ENCODE measurements around the gene ZNF622.

Gene ZNF622

DNA sequence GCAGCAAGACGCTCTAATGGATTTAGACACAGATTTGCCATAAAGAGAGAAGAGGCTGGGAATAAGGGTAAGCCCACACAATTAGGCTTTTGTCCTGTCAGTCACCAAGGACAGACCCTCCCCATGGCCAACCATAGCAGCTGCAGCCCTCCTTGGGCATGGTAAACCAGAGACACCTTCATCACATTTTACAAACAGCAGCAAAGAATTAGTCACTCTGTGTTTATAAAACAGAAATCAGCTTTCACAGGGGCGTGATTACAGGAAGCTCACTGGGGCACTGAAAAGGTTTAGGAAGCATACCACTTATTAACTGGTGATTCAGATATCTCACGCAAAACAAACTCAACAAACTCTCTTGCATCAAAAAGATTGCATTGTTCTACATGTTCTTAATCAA lies 37.3 kb upstream of the ZNF622 start:
- ChIA-PET POLR2A (interaction anchor here (0.7 kb wide), 1 partner anchor 416 kb away, joined by 5 read pairs; no protein-coding TSS in a partner anchor), CTCF (interaction anchor here (0.6 to 1.2 kb wide), 4 partner anchors 47 to 347 kb away, joined by 3 read pairs; no protein-coding TSS in a partner anchor)
- Histone ChIP-seq H3K4me3 (ENCODE audit: low read depth, low read length) (no peak overlapping the region), H3K9me3 (ENCODE audit: control insufficient read depth, insufficient read depth, low read depth, low read length) (no peaks in the 10 kb centered on the region), H3K27ac (ENCODE audit: extremely low read depth, low read depth, low read length) (no peak overlapping the region), H3K4me1 (ENCODE audit: control insufficient read depth, insufficient read depth, low read length) (no peaks in the 10 kb centered on the region), H3K36me3 (ENCODE audit: control insufficient read depth in 2 of 2, insufficient read depth in 1 of 2, low read length in 2 of 2) (no peaks in the 10 kb centered on the region)
- TF ChIP-seq ZNF138 (tag by site-specific recombination; IDR thresholded peaks at IDR 0.05; ENCODE audit: borderline replicate concordance) (no peak), ZNF146 (tag by site-specific recombination; IDR thresholded peaks at IDR 0.05) (no peak), OSR2 (tag by site-specific recombination; IDR thresholded peaks at IDR 0.05) (0 out of 2 replicates have a peak, but pooled peaks have one; percentile 18), ZNF341 (tag by site-specific recombination; IDR thresholded peaks at IDR 0.05; ENCODE audit: low read depth) (no peak), PATZ1 (tag by site-specific recombination; IDR thresholded peaks at IDR 0.05) (no peak)
- TF ChIP-seq, protein P1, sequence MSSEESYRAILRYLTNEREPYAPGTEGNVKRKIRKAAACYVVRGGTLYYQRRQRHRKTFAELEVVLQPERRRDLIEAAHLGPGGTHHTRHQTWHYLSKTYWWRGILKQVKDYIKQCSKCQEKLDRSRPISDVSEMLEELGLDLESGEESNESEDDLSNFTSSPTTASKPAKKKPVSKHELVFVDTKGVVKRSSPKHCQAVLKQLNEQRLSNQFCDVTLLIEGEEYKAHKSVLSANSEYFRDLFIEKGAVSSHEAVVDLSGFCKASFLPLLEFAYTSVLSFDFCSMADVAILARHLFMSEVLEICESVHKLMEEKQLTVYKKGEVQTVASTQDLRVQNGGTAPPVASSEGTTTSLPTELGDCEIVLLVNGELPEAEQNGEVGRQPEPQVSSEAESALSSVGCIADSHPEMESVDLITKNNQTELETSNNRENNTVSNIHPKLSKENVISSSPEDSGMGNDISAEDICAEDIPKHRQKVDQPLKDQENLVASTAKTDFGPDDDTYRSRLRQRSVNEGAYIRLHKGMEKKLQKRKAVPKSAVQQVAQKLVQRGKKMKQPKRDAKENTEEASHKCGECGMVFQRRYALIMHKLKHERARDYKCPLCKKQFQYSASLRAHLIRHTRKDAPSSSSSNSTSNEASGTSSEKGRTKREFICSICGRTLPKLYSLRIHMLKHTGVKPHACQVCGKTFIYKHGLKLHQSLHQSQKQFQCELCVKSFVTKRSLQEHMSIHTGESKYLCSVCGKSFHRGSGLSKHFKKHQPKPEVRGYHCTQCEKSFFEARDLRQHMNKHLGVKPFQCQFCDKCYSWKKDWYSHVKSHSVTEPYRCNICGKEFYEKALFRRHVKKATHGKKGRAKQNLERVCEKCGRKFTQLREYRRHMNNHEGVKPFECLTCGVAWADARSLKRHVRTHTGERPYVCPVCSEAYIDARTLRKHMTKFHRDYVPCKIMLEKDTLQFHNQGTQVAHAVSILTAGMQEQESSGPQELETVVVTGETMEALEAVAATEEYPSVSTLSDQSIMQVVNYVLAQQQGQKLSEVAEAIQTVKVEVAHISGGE (tag by site-specific recombination; conservative IDR thresholded peaks at IDR 0.05; ENCODE audit: low read depth) = no peak
- TF ChIP-seq, protein P2, sequence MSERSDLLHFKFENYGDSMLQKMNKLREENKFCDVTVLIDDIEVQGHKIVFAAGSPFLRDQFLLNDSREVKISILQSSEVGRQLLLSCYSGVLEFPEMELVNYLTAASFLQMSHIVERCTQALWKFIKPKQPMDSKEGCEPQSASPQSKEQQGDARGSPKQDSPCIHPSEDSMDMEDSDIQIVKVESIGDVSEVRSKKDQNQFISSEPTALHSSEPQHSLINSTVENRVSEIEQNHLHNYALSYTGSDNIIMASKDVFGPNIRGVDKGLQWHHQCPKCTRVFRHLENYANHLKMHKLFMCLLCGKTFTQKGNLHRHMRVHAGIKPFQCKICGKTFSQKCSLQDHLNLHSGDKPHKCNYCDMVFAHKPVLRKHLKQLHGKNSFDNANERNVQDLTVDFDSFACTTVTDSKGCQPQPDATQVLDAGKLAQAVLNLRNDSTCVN (tag by site-specific recombination; optimal IDR thresholded peaks at IDR 0.05) = no peak

DNA sequence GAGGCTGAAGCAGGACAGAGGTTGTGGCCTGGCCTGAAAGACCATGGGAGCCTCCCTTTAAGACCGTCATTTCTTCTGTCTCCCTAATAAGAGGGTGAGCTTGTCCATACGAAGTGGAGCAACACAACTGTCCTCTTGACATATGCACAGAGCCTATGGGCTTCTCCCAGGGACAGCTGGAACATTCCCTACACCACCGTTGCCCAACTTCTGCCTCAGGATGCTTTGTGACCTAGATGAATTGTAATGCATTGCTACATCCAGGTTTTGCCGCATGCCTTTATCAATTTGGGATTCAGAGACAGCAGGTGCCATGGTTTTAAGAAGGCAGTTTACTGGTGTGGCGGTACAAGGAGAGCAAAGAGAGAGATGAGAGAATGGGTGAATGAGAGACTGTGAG lies 34.4 kb upstream of the ZNF622 start:
- Histone ChIP-seq H3K4me1 (ENCODE audit: control insufficient read depth, insufficient read depth, low read length) (no peaks in the 10 kb centered on the region), H3K27ac (ENCODE audit: extremely low read depth, low read depth, low read length) (no peak overlapping the region), H3K9me3 (ENCODE audit: control insufficient read depth, insufficient read depth, low read depth, low read length) (peaks cover 3% of the 10 kb centered on the region), H3K36me3 (ENCODE audit: control insufficient read depth in 2 of 2, insufficient read depth in 1 of 2, low read length in 2 of 2) (no peaks in the 10 kb centered on the region), H3K4me3 (ENCODE audit: low read depth, low read length) (no peak overlapping the region)
- POLR2A ChIA-PET = no interaction called here
- CTCF ChIA-PET = interaction anchor here (0.9 to 2.0 kb wide), 2 partner anchors 49 to 50 kb away, joined by 3 to 6 read pairs; no protein-coding TSS in a partner anchor
- TF ChIP-seq, protein P2 (tag by site-specific recombination; optimal IDR thresholded peaks at IDR 0.05) = no peak
- no peak for TF ChIP-seq ZNF391 (tag by site-specific recombination; IDR thresholded peaks at IDR 0.05; ENCODE audit: borderline replicate concordance, low read depth)
- no peak for TF ChIP-seq ZNF580 (tag by site-specific recombination; IDR thresholded peaks at IDR 0.05)
- no peak for TF ChIP-seq KLF8 (tag by site-specific recombination; IDR thresholded peaks at IDR 0.05)
- no peak for TF ChIP-seq ZNF24 (tag by site-specific recombination; IDR thresholded peaks at IDR 0.05)
- TF ChIP-seq, protein P3, sequence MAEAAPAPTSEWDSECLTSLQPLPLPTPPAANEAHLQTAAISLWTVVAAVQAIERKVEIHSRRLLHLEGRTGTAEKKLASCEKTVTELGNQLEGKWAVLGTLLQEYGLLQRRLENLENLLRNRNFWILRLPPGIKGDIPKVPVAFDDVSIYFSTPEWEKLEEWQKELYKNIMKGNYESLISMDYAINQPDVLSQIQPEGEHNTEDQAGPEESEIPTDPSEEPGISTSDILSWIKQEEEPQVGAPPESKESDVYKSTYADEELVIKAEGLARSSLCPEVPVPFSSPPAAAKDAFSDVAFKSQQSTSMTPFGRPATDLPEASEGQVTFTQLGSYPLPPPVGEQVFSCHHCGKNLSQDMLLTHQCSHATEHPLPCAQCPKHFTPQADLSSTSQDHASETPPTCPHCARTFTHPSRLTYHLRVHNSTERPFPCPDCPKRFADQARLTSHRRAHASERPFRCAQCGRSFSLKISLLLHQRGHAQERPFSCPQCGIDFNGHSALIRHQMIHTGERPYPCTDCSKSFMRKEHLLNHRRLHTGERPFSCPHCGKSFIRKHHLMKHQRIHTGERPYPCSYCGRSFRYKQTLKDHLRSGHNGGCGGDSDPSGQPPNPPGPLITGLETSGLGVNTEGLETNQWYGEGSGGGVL (tag by site-specific recombination; IDR thresholded peaks at IDR 0.05) = no peak
- TF ChIP-seq SALL2 (tag by site-specific recombination; IDR thresholded peaks at IDR 0.05; ENCODE audit: borderline replicate concordance) = no peak
- no peak for TF ChIP-seq ZNF366 (tag by site-specific recombination; conservative IDR thresholded peaks at IDR 0.05)
- TF ChIP-seq, protein P4, sequence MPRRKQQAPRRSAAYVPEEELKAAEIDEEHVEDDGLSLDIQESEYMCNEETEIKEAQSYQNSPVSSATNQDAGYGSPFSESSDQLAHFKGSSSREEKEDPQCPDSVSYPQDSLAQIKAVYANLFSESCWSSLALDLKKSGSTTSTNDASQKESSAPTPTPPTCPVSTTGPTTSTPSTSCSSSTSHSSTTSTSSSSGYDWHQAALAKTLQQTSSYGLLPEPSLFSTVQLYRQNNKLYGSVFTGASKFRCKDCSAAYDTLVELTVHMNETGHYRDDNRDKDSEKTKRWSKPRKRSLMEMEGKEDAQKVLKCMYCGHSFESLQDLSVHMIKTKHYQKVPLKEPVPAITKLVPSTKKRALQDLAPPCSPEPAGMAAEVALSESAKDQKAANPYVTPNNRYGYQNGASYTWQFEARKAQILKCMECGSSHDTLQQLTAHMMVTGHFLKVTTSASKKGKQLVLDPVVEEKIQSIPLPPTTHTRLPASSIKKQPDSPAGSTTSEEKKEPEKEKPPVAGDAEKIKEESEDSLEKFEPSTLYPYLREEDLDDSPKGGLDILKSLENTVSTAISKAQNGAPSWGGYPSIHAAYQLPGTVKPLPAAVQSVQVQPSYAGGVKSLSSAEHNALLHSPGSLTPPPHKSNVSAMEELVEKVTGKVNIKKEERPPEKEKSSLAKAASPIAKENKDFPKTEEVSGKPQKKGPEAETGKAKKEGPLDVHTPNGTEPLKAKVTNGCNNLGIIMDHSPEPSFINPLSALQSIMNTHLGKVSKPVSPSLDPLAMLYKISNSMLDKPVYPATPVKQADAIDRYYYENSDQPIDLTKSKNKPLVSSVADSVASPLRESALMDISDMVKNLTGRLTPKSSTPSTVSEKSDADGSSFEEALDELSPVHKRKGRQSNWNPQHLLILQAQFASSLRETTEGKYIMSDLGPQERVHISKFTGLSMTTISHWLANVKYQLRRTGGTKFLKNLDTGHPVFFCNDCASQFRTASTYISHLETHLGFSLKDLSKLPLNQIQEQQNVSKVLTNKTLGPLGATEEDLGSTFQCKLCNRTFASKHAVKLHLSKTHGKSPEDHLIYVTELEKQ (tag by site-specific recombination; IDR thresholded peaks at IDR 0.05; ENCODE audit: borderline replicate concordance) = no peak
- TF ChIP-seq ZNF596 (tag by site-specific recombination; IDR thresholded peaks at IDR 0.05) = no peak
- TF ChIP-seq ZBTB6 (tag by site-specific recombination; IDR thresholded peaks at IDR 0.05) = no peak

Measured in HEK293 (cell line).